ENCODE measurements around the gene RBM20. TPM values are rescaled to one million over a fixed set of nuclear protein-coding genes. Genes with fewer than 3 reads are reported as not detected.

The RBM20 gene
- total RNA-seq, 2 experiments from 2014 or later: 0.38 to 0.72 TPM

GRCh38 chr10:110612629-110613028 lies 31.5 kb upstream of the RBM20 start:
- POLR2A ChIA-PET: no interaction called here

GRCh38 chr10:110613341-110613995 lies 30.7 kb upstream of the RBM20 start:
- Mint-ChIP-seq H3K4me3 (no peak overlapping the region), H3K9me3 (no peaks in the 10 kb centered on the region), H3K27ac (peak overlapping the region; percentile 68), H3K36me3 (ENCODE audit: low read depth) (no peaks in the 10 kb centered on the region), H3K4me1 (ENCODE audit: low read depth) (peaks cover 73% of the 10 kb centered on the region), H3K27me3 (no peaks in the 10 kb centered on the region)
- intact Hi-C loops (cut with micrococcal nuclease): loop anchor here (2.0 to 10.0 kb wide), 5 partner anchors 59 to 371 kb away; partner anchors contain the start of gene PDCD4
- peak; percentile 74 for DNase-seq
- ChIA-PET CTCF (interaction anchor here (0.9 to 6.9 kb wide), 5 partner anchors 23 to 132 kb away, joined by 3 to 81 read pairs (median 5); no protein-coding TSS in a partner anchor), POLR2A (interaction anchor here (0.6 to 1.0 kb wide), 2 partner anchors 68 to 304 kb away, joined by 3 to 4 read pairs; no protein-coding TSS in a partner anchor)
- ATAC-seq: peak; percentile 58
- TF ChIP-seq CTCF (IDR thresholded peaks at IDR 0.05): no peak

More at GRCh38 chr10:110612629-110613028, 31.5 kb upstream of the RBM20 start:
- Mint-ChIP-seq H3K9me3 (no peaks in the 10 kb centered on the region), H3K4me3 (no peak overlapping the region), H3K4me1 (ENCODE audit: low read depth) (peaks cover 64% of the 10 kb centered on the region), H3K27ac (peak overlapping the region; percentile 62), H3K27me3 (no peaks in the 10 kb centered on the region), H3K36me3 (ENCODE audit: low read depth) (no peaks in the 10 kb centered on the region)
- peak; percentile 20 for DNase-seq
- CTCF ChIA-PET: interaction anchor here (1.1 to 6.9 kb wide), 5 partner anchors 8 to 985 kb away, joined by 3 to 81 read pairs (median 7); no protein-coding TSS in a partner anchor
- ATAC-seq: no peak
- no peak for TF ChIP-seq CTCF (IDR thresholded peaks at IDR 0.05)
- intact Hi-C loops (cut with micrococcal nuclease): loop anchor here (2.0 to 10.0 kb wide), 5 partner anchors 60 to 372 kb away; partner anchors contain the start of gene PDCD4

- Mint-ChIP-seq H3K9me3 (no peaks in the 10 kb centered on the region), H3K27ac (peak overlapping the region; percentile 25), H3K4me3 (no peak overlapping the region), H3K36me3 (ENCODE audit: low read depth) (no peaks in the 10 kb centered on the region), H3K4me1 (ENCODE audit: low read depth) (peaks cover 78% of the 10 kb centered on the region), H3K27me3 (no peaks in the 10 kb centered on the region)
- ATAC-seq: peak; percentile 25
- intact Hi-C loops (cut with micrococcal nuclease): loop anchor here (2.0 to 10.0 kb wide), 5 partner anchors 59 to 371 kb away; partner anchors contain the start of gene PDCD4
- ChIA-PET POLR2A (interaction anchor here (0.6 to 1.8 kb wide), 3 partner anchors 66 to 304 kb away, joined by 3 to 4 read pairs (median 4); no protein-coding TSS in a partner anchor), CTCF (interaction anchor here (0.9 to 6.9 kb wide), 5 partner anchors 23 to 131 kb away, joined by 3 to 81 read pairs (median 5); no protein-coding TSS in a partner anchor)
- DNase-seq: peak; percentile 21
- TF ChIP-seq CTCF (IDR thresholded peaks at IDR 0.05): no peak
These were observed 30.1 kb upstream of the RBM20 start for GRCh38 chr10:110613996-110614495.

GRCh38 chr10:110615057-110615747 lies 28.9 kb upstream of the RBM20 start:
- ChIA-PET POLR2A (interaction anchor here (1.8 kb wide), 1 partner anchor 65 kb away, joined by 4 read pairs; no protein-coding TSS in a partner anchor), CTCF (interaction anchor here (0.7 to 6.9 kb wide), 5 partner anchors 22 to 461 kb away, joined by 3 to 81 read pairs (median 4); partner anchors contain the start of gene ADRA2A)
- H3K9me3 Mint-ChIP-seq: no peaks in the 10 kb centered on the region
- H3K36me3 Mint-ChIP-seq (ENCODE audit: low read depth): no peaks in the 10 kb centered on the region
- intact Hi-C loops (cut with micrococcal nuclease): loop anchor here (10.0 kb wide), 3 partner anchors 260 to 370 kb away; partner anchors contain the start of gene PDCD4
- DNase-seq (no peak), ATAC-seq (no peak)
- no peaks in the 10 kb centered on the region for H3K27me3 Mint-ChIP-seq
- peak overlapping the region; percentile 19 for H3K27ac Mint-ChIP-seq
- H3K4me3 Mint-ChIP-seq: no peak overlapping the region
- peaks cover 82% of the 10 kb centered on the region for H3K4me1 Mint-ChIP-seq (ENCODE audit: low read depth)
- no peak for TF ChIP-seq CTCF (IDR thresholded peaks at IDR 0.05)
